Skeletal muscle satellite cell (primary cell): ENCODE data around the gene GARS1.

Experiments
- H3K27me3 ChIP-seq: 2 replicates; pipeline ENCODE4 v1.7.0; 2013; ENCODE audit warnings: low read length; ENCODE audit not compliant: control insufficient read depth, insufficient read depth
- H3K36me3 ChIP-seq: 2 replicates; pipeline ENCODE4 v1.7.0; 2013; ENCODE audit warnings: mild to moderate bottlenecking, control low read depth, low read length; ENCODE audit not compliant: insufficient read depth
- H3K4me1 ChIP-seq: 2 replicates; pipeline ENCODE4 v1.7.0; 2013; ENCODE audit warnings: low read length; ENCODE audit not compliant: control insufficient read depth, insufficient read depth
- H3K4me2 ChIP-seq: 2 replicates; pipeline ENCODE4 v1.7.0; 2013; ENCODE audit warnings: mild to moderate bottlenecking, low read length
- H3K4me3 ChIP-seq: 2 replicates; pipeline ENCODE4 v1.7.0; 2013; ENCODE audit warnings: low read length
- H3K9ac ChIP-seq: 2 replicates; pipeline ENCODE4 v1.7.0; 2013; ENCODE audit warnings: mild to moderate bottlenecking, low read depth, low read length, moderate library complexity
- H3K9me3 ChIP-seq: replicated peaks from 2 replicates; pipeline ENCODE4 v1.7.0; 2013; ENCODE audit warnings: mild to moderate bottlenecking, control low read depth, low read length

The GARS1 gene

GRCh38 chr7:30650421-30650808, 55.7 kb downstream of the GARS1 start:
- Histone ChIP-seq H3K4me3 (no peak overlapping the region), H3K4me1 (no peaks in the 10 kb centered on the region), H3K9me3 (no peaks in the 10 kb centered on the region), H3K4me2 (no peak overlapping the region), H3K27me3 (no peaks in the 10 kb centered on the region), H3K9ac (no peak overlapping the region), H3K36me3 (peaks cover 9% of the 10 kb centered on the region)

- Histone ChIP-seq H3K36me3 (peaks cover 2% of the 10 kb centered on the region), H3K4me1 (no peaks in the 10 kb centered on the region), H3K4me3 (no peak overlapping the region), H3K9ac (no peak overlapping the region), H3K9me3 (no peaks in the 10 kb centered on the region), H3K27me3 (no peaks in the 10 kb centered on the region), H3K4me2 (no peak overlapping the region)
Observed at GRCh38 chr7:30652132-30652531, 57.5 kb downstream of the GARS1 start.

- H3K4me3 ChIP-seq: no peak overlapping the region
- no peak overlapping the region for H3K9ac ChIP-seq
- no peak overlapping the region for H3K4me2 ChIP-seq
- H3K36me3 ChIP-seq: no peaks in the 10 kb centered on the region
- H3K27me3 ChIP-seq: no peaks in the 10 kb centered on the region
- no peaks in the 10 kb centered on the region for H3K4me1 ChIP-seq
- no peaks in the 10 kb centered on the region for H3K9me3 ChIP-seq
Observed at GRCh38 chr7:30652698-30653641, 58.3 kb downstream of the GARS1 start.

DNA sequence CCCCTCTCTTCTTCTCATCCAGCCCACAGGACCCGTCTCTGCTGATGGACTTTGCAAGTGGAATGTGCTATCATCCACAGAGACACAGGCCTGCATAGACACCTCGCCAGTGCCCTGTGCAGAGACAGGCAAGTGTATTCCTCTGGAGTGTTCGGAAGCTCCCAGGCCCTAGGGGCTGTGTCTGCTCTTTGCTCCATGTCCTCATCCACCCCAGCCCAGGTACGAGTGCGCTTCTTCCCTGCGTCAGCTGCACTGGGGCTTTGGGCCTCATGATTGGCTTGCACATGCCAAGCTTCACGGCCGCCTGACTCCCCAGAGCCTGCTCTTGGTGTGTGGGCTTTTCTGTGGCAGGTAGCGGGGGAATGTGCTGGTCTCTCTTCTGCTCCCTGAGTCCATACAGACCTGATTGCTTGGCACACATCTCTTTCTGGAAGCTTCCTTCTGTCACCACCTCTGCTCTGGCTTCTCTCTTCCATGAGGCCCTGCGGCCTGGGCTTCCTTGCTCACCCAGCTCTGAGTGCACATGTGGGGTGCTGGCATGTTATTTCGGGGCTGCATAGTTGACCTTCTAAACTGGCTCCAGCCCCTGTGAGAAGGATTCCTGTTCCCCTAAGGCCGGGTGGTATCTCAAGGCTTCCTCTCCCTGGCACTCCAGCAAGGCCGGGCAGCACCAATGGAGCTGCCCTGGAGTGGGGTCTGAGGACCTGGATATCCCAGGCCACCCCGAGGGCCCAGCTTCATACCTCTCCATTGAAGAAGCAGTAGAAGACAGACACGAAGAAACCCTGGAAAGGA, 59.8 kb downstream of the GARS1 start:
- Histone ChIP-seq H3K27me3 (peaks cover 10% of the 10 kb centered on the region), H3K4me1 (no peaks in the 10 kb centered on the region), H3K9ac (no peak overlapping the region), H3K9me3 (no peaks in the 10 kb centered on the region), H3K36me3 (no peaks in the 10 kb centered on the region), H3K4me3 (no peak overlapping the region), H3K4me2 (no peak overlapping the region)

DNA sequence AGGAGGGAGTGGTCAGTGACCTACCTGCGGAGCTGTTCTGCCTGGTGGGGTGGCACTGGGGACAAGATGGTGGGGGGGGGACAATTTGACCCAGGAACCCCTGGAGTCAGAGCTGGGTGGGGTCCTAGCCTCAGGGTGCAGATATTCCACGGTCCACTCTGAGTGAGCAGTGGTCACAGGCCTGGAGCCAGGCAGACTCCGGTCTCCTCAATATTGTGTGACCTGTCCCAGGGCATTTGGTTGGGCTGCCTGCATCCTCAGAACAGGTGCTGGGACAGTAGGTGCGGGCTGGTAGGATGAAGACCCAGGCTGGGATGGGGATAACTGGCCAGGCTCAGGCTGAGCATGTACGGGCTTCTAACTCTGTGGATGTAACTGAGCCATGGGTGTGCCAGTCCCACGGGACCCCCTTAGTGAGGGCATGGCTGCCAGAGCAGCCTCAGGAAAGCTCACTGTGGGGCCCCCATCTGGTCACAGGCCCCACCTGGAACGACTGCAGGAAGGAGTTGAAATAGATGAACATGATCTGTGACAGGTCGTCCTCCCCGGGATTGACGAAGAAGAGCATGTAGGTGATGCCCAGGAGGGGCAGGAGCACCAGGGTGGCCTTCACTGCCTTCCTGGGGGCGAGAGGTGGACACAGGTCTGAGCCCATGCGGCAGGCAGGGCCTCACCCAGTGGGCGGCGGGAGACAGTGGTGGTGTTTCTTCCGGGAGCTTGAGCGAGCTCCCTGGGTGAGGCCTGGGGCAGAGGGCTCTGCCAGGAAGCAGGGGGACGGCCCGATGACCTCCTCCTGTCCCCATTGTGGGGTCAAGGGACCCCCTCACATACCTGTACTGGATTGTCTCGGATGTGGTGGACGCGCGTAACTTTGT, 60.7 kb downstream of the GARS1 start:
- H3K4me3 ChIP-seq: no peak overlapping the region
- H3K36me3 ChIP-seq: no peaks in the 10 kb centered on the region
- no peak overlapping the region for H3K4me2 ChIP-seq
- H3K4me1 ChIP-seq: no peaks in the 10 kb centered on the region
- peaks cover 17% of the 10 kb centered on the region for H3K27me3 ChIP-seq
- H3K9ac ChIP-seq: no peak overlapping the region
- H3K9me3 ChIP-seq: no peaks in the 10 kb centered on the region

DNA sequence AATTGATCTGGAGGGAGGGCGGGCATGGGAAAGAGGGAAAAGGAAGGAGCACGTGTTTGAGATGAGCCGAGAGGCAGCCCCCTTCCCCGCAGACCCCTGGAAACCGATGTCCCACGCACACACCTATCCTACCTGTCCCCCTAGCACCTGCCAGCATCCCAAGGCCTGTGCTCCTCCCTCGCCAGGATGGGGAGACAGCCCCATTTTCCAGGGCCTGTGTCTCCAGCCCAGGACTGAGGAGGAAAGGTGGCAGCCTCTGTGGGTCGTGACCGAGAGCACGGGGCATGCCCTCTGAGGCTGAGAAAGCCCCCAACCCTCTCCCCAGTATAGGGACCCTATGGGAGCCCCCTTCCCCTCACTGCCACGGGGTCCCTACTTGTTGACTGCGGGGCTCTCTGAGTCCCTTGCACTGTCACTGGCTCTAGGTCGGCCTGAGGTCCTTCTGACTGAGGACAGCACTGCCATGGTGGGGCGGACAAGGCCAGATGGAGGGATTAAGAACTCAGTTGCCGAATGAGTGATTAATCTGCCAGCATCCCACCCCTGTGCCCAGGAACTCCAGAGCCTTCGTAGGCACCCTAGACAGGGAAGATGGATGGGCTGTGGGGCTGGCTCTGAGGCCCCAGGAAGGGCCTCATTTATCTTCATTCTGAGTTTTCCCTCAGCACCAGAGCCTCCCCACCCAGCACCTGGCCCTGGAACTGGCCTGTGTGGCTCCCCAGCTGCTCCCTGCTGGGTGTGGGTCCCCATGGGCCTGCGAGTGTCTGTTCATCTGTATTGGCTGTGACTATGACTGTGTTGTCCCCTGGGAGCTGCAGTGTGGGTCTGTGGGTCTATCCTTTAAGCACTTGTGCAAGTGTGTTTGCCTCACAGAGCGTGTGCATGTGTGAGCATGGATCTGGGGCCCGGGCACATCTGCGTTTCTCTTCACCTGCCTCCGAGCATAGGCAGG, 61.6 kb downstream of the GARS1 start:
- Histone ChIP-seq H3K9me3 (no peaks in the 10 kb centered on the region), H3K4me3 (no peak overlapping the region), H3K9ac (no peak overlapping the region), H3K36me3 (no peaks in the 10 kb centered on the region), H3K4me2 (no peak overlapping the region), H3K27me3 (peaks cover 26% of the 10 kb centered on the region), H3K4me1 (no peaks in the 10 kb centered on the region)

DNA sequence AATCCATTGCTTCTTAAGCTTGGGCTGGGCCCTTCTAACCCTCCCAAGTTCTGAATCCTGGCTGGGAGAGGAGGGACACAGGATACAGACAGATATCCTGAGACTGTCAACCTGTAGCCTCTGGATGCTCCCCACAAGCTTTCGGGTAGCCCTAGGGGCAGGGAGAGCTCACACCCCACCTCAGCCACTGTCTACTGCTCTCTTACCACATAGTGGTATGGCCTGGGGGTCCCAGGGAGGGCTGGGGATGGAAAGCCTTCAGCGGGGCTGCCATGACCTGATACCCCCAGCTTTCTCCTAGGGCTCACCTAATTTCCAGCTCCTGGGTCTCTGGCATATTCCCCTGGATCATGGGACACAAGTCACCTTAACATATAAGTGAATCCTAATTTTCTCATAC, 62.5 kb downstream of the GARS1 start:
- Histone ChIP-seq H3K4me2 (no peak overlapping the region), H3K9ac (no peak overlapping the region), H3K4me1 (no peaks in the 10 kb centered on the region), H3K9me3 (no peaks in the 10 kb centered on the region), H3K4me3 (no peak overlapping the region), H3K27me3 (peaks cover 34% of the 10 kb centered on the region), H3K36me3 (no peaks in the 10 kb centered on the region)

DNA sequence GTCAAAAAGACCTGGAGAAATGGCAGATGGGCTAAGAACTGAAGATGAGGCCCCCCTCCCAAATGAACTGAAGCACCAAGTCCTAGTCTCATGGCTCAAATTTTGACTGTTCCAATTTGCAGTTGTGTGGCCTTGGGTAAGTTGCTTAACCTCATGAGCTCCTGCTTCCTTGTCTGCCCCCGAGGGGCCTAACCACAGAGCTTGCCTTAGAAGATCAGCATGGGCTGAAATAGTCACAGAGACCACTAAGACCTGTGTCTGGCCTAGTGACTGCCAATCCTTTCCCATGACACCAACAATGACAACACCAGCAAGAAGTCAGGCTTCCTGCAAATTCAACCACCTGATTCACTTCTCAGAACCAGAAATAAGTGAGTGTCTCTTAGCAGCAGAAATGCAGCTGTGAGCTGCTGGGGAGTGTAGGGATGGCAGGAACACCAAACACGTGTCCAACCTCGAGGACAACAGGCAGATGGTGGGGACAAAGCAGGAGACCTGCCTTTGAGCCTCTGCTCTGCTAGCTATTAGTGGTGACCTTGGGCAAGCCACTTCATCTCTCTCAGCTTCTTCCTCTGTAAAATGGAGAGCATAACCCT, 63.9 kb downstream of the GARS1 start:
- Histone ChIP-seq H3K9me3 (no peaks in the 10 kb centered on the region), H3K36me3 (no peaks in the 10 kb centered on the region), H3K9ac (no peak overlapping the region), H3K27me3 (peaks cover 46% of the 10 kb centered on the region), H3K4me2 (no peak overlapping the region), H3K4me1 (no peaks in the 10 kb centered on the region), H3K4me3 (no peak overlapping the region)

- peaks cover 54% of the 10 kb centered on the region for H3K27me3 ChIP-seq
- H3K9ac ChIP-seq: no peak overlapping the region
- H3K4me2 ChIP-seq: no peak overlapping the region
- no peaks in the 10 kb centered on the region for H3K9me3 ChIP-seq
- H3K4me3 ChIP-seq: no peak overlapping the region
- no peaks in the 10 kb centered on the region for H3K36me3 ChIP-seq
- H3K4me1 ChIP-seq: no peaks in the 10 kb centered on the region
Observed at GRCh38 chr7:30659312-30659711, 64.6 kb downstream of the GARS1 start.
